Epithelial cell of esophagus (primary cell): ENCODE results near the gene EML4.
"Not testable (repeated sequence)": the region's sequence is repeated elsewhere in the genome, so short reads cannot be mapped to it uniquely, and the experiment has no call there.

ENCODE experiments used
- DNase-seq: peaks from one replicate; pipeline ENCODE4 v3.0.0; 2010; ENCODE audit warnings: low read depth
- H3K4me3 ChIP-seq: 2 replicates; pipeline ENCODE4 v1.5.1; 2011; ENCODE audit warnings: mild to moderate bottlenecking, low read length, control low read depth
- CTCF ChIP-seq: IDR thresholded peaks from 2 replicates; pipeline ENCODE4 v1.5.1; 2011; ENCODE audit warnings: low read depth, mild to moderate bottlenecking, low read length, control low read depth, inconsistent platforms; ENCODE audit not compliant: insufficient read depth; ENCODE audit errors: missing control alignments

Gene EML4

GRCh38 chr2:42128721-42129486 is 40.2 kb upstream of the EML4 start:
- no peak for TF ChIP-seq CTCF
- no peak overlapping the region for H3K4me3 ChIP-seq
- DNase-seq, result no peak

GRCh38 chr2:42129487-42129852 is 39.7 kb upstream of the EML4 start:
- DNase-seq, result no peak
- H3K4me3 ChIP-seq, result no peak overlapping the region
- TF ChIP-seq CTCF, result no peak

GRCh38 chr2:42129947-42130346 is 39.2 kb upstream of the EML4 start:
- TF ChIP-seq CTCF, result no peak
- H3K4me3 ChIP-seq, result no peak overlapping the region
- no peak for DNase-seq

GRCh38 chr2:42130858-42131257 is 38.3 kb upstream of the EML4 start:
- not testable (repeated sequence) for H3K4me3 ChIP-seq

GRCh38 chr2:42132191-42132965 is 36.8 kb upstream of the EML4 start:
- no peak overlapping the region for H3K4me3 ChIP-seq
- DNase-seq, result no peak

More at GRCh38 chr2:42130858-42131257, 38.3 kb upstream of the EML4 start:
- DNase-seq, result not testable (repeated sequence)

GRCh38 chr2:42132966-42133641 is 36.0 kb upstream of the EML4 start:
- no peak overlapping the region for H3K4me3 ChIP-seq
- DNase-seq, result peak; percentile 93
- no peak for TF ChIP-seq CTCF

More at GRCh38 chr2:42132191-42132965, 36.8 kb upstream of the EML4 start:
- TF ChIP-seq CTCF, result no peak

- TF ChIP-seq CTCF, result no peak
- no peak overlapping the region for H3K4me3 ChIP-seq
- no peak for DNase-seq
These were observed 35.4 kb upstream of the EML4 start for GRCh38 chr2:42133771-42134195.

GRCh38 chr2:42134401-42134932 is 34.7 kb upstream of the EML4 start:
- DNase-seq, H3K4me3 ChIP-seq: not testable (repeated sequence)
